GM23248 (cell line): Measurements from ENCODE around the gene CRY2. TPM values are rescaled to one million over a fixed set of nuclear protein-coding genes. Genes with fewer than 3 reads are reported as not detected.

Experiments
- DNase-seq: peaks from one replicate; pipeline ENCODE4 v3.0.0-alpha.2; 2015
- H2AFZ ChIP-seq: fragments of 200-600 bp; sonication (generic); 2 replicates; pipeline ENCODE4 v1.6.1; 2016; ENCODE audit warnings: antibody characterized with exemption
- H3F3A ChIP-seq: fragments of 200-600 bp; sonication (generic); 2 replicates; pipeline ENCODE4 v1.6.1; 2016; ENCODE audit warnings: mild to moderate bottlenecking, antibody characterized with exemption, mixed run types; ENCODE audit not compliant: insufficient read depth
- H3K27ac ChIP-seq: fragments of 200-600 bp; sonication (generic); 2 replicates; pipeline ENCODE4 v1.5.1; 2016; ENCODE audit warnings: mild to moderate bottlenecking
- H3K27me3 ChIP-seq: fragments of 200-600 bp; sonication (generic); replicated peaks from 2 replicates; pipeline ENCODE4 v1.6.1; 2016; ENCODE audit warnings: mild to moderate bottlenecking; ENCODE audit not compliant: insufficient read depth
- H3K36me3 ChIP-seq: fragments of 200-600 bp; sonication (generic); 2 replicates; pipeline ENCODE4 v1.6.1; 2016; ENCODE audit warnings: low read depth, mild to moderate bottlenecking
- H3K4me1 ChIP-seq: fragments of 200-600 bp; sonication (generic); 2 replicates; pipeline ENCODE4 v1.6.1; 2016; ENCODE audit warnings: mild to moderate bottlenecking; ENCODE audit not compliant: insufficient read depth
- H3K4me2 ChIP-seq: fragments of 200-600 bp; sonication (generic); one replicate; pipeline ENCODE4 v1.6.1; 2016; ENCODE audit warnings: mild to moderate bottlenecking; ENCODE audit not compliant: unreplicated experiment
- H3K4me3 ChIP-seq: fragments of 200-600 bp; sonication (generic); 2 replicates; pipeline ENCODE4 v1.5.1; 2016; ENCODE audit warnings: mild to moderate bottlenecking
- H3K79me2 ChIP-seq: fragments of 200-600 bp; sonication (generic); 2 replicates; pipeline ENCODE4 v1.6.1; 2016; ENCODE audit warnings: mild to moderate bottlenecking; ENCODE audit not compliant: insufficient read depth
- H3K9ac ChIP-seq: fragments of 200-600 bp; sonication (generic); 2 replicates; pipeline ENCODE4 v1.6.1; 2016; ENCODE audit warnings: mild to moderate bottlenecking
- H3K9me2 ChIP-seq: fragments of 200-600 bp; sonication (generic); 2 replicates; pipeline ENCODE4 v1.6.1; 2016; ENCODE audit warnings: mixed run types, mild to moderate bottlenecking, moderate library complexity; ENCODE audit not compliant: insufficient read depth
- H3K9me3 ChIP-seq: fragments of 200-600 bp; sonication (generic); one replicate; pipeline ENCODE4 v1.6.1; 2017; ENCODE audit warnings: low read depth
- H4K20me1 ChIP-seq: fragments of 200-600 bp; sonication (generic); 2 replicates; pipeline ENCODE4 v1.6.0; 2016; ENCODE audit not compliant: insufficient read depth
- EZH2 ChIP-seq: fragments of 200-600 bp; sonication (generic); IDR thresholded peaks from 2 replicates; pipeline ENCODE4 v1.6.1; 2018; ENCODE audit warnings: antibody characterized with exemption, mild to moderate bottlenecking; ENCODE audit not compliant: insufficient read depth, poor library complexity, severe bottlenecking
- EZH2phosphoT487 ChIP-seq: fragments of 200-600 bp; sonication (generic); IDR thresholded peaks from 2 replicates; pipeline ENCODE4 v1.6.1; 2018; ENCODE audit warnings: antibody characterized with exemption, moderate library complexity, mild to moderate bottlenecking, low read depth; ENCODE audit not compliant: insufficient read depth
- whole genome bisulfite sequencing, 2 experiments: methylation state at CpG; one replicate each; pipeline ENCODE4 v1.1.6; 2015 to 2017; ENCODE audit warnings: low lambda C conversion rate in 2 of 2, low coverage in 1 of 2; ENCODE audit errors: missing lambda C conversion rate in 2 of 2; 5-methylcytosine and 5-hydroxymethylcytosine counted together
- in situ Hi-C: fragments of 300-500 bp; cut with MboI; formaldehyde crosslinking; loops from 2 replicates; pipeline ENCODE4 v1.15.0; 2020
- polyA plus RNA-seq: library from polyadenylated mRNA; unstranded; fragments of >200 nt; fragmentation: Nextera tagmentation; extraction: Ambion mirVana; gene quantifications from 2 replicates; pipeline ENCODE4 v1.2.1, GENCODE V29; 2016
- total RNA-seq: library from RNA; depleted of rRNA; stranded (reverse); fragments of >200 nt; shearing (Covaris generic); gene quantifications from 2 replicates; pipeline ENCODE4 v1.2.3, GENCODE V29; 2014; rRNA removed

The CRY2 gene
- total RNA-seq (10.3 and 10.7 TPM in 2 replicates), polyA plus RNA-seq (7.6 and 8.3 TPM in 2 replicates)

DNA sequence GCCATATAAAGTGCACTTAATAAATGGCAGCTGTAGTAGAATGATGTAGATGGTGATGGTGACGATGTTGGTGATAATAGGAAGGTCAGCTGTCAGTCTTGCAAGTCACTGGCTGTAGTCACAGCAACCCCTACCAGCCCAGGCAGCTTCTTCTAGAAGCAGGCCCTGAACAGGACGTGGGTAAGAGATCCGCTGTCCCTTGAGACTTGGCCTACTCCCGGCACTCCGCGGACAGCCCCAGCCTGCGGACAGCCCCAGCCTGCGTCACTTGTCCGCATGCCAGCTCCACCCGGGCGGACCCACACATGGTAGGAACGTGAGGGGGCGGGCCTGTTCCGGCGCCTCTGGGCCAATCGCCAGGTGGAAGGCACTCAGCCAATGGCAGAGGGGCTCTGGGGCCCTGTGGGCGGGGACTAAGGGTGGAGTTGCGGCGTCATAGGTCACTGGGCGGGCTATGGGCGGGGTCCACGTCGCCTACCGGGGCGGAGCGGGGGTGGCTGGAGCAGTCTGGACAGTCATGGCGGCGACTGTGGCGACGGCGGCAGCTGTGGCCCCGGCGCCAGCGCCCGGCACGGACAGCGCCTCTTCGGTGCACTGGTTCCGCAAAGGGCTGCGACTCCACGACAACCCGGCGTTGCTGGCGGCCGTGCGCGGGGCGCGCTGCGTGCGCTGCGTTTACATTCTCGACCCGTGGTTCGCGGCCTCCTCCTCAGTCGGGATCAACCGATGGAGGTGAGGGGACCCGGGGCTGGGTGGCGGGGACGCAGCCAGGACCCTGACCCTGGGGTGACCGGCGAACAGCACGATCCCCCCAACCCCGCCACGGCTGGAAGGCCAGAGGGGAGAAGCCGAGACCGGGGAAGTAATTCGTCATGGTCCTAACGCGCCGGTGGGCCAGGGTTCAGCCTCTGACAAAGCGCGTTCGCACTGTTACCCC is at the start of gene CRY2:
TSS of gene CRY2 (plus strand) at position 502 of the 937 bp plus-strand sequence. CDS start at position 518, 16 bp downstream.
- Histone ChIP-seq H3K4me1 (peaks cover 23% of the 10 kb centered on the region), H3K9me2 (no peaks in the 10 kb centered on the region), H3K9ac (peak within 1 kb of the TSS; percentile 99), H3K9me3 (no peaks in the 10 kb centered on the region), H3K27me3 (no peaks in the 10 kb centered on the region), H3K79me2 (peaks cover 45% of the 10 kb centered on the region), H2AFZ (peak within 1 kb of the TSS; percentile 64), H4K20me1 (no peaks in the 10 kb centered on the region), H3K27ac (peak within 1 kb of the TSS; percentile 96), H3F3A (peaks cover 11% of the 10 kb centered on the region), H3K36me3 (no peaks in the 10 kb centered on the region), H3K4me2 (peak within 1 kb of the TSS; percentile 88), H3K4me3 (peak within 1 kb of the TSS; percentile 91)
- TF ChIP-seq EZH2phosphoT487 = no peak
- no peak for TF ChIP-seq EZH2
- 1 to 2% methylated on average over 45 to 69 of the region's 75 CpGs for WGBS, 2 experiments
- in situ Hi-C loops = loop anchor here (10.0 kb wide), 1 partner anchor 58 kb away; the partner anchor contains the start of gene FREY1
- peak; percentile 98 for DNase-seq

DNA sequence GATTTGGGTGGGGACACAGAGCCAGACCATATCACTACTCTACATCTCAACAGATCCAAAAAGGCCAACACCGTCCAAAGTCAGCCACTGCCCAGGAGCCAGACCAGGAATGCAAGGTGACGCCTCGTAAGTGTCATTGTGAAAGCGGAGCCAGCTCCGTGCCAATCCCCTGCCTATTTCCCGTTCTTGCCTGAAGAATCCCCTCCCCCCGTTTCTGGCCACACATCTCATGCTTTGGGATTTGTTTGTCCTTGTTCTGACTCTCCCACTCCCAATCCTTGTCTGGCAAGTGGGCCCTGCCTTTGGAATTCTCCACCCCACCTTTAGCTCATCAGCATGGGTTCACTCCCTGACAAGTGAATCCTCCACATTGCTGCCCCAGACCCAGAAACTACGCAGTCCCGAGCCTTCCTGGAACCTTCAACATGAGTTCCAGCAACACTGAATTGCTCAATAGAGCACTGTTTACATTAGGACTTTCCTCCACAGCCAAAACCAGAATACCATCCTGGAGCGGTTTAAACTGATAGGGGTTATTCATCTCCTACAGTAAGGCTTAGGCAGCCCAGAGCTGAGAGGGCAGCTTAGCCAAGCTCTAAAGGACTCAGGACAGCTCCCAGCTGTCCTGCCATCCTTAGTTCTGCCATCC is 48.4 kb upstream of the CRY2 start:
- in situ Hi-C loops = loop anchor here (25.0 kb wide), 1 partner anchor 862 kb away; no protein-coding TSS in a partner anchor
- TF ChIP-seq EZH2 (no peak), EZH2phosphoT487 (no peak)
- H3K36me3 ChIP-seq = no peaks in the 10 kb centered on the region
- no peak for DNase-seq
- no peak overlapping the region for H3K4me2 ChIP-seq
- no peak overlapping the region for H3K27ac ChIP-seq
- H2AFZ ChIP-seq = no peak overlapping the region
- H4K20me1 ChIP-seq = no peaks in the 10 kb centered on the region
- H3F3A ChIP-seq = no peaks in the 10 kb centered on the region
- H3K9ac ChIP-seq = no peak overlapping the region
- 63 to 65% methylated on average over 10 of the region's 10 CpGs for WGBS, 2 experiments
- no peaks in the 10 kb centered on the region for H3K9me2 ChIP-seq
- 0 out of 2 replicates have a peak, but pooled peaks cover 5% of the 10 kb centered on the region for H3K27me3 ChIP-seq
- H3K79me2 ChIP-seq = no peaks in the 10 kb centered on the region
- no peaks in the 10 kb centered on the region for H3K9me3 ChIP-seq
- no peak overlapping the region for H3K4me3 ChIP-seq
- H3K4me1 ChIP-seq = no peaks in the 10 kb centered on the region

GRCh38 chr11:45799562-45799961 is 47.7 kb upstream of the CRY2 start:
- no peaks in the 10 kb centered on the region for H4K20me1 ChIP-seq
- no peaks in the 10 kb centered on the region for H3K79me2 ChIP-seq
- H3K9ac ChIP-seq = no peak overlapping the region
- no peak for TF ChIP-seq EZH2phosphoT487
- TF ChIP-seq EZH2 = no peak
- no peaks in the 10 kb centered on the region for H3K4me1 ChIP-seq
- H2AFZ ChIP-seq = no peak overlapping the region
- DNase-seq = no peak
- no peaks in the 10 kb centered on the region for H3F3A ChIP-seq
- WGBS, 2 experiments = 90 to 92% methylated on average over 3 of the region's 3 CpGs
- no peaks in the 10 kb centered on the region for H3K9me3 ChIP-seq
- no peaks in the 10 kb centered on the region for H3K36me3 ChIP-seq
- in situ Hi-C loops = loop anchor here (25.0 kb wide), 1 partner anchor 862 kb away; no protein-coding TSS in a partner anchor
- H3K27ac ChIP-seq = no peak overlapping the region
- no peaks in the 10 kb centered on the region for H3K9me2 ChIP-seq
- no peak overlapping the region for H3K4me3 ChIP-seq
- 0 out of 2 replicates have a peak, but pooled peaks cover 5% of the 10 kb centered on the region for H3K27me3 ChIP-seq
- H3K4me2 ChIP-seq = no peak overlapping the region

DNA sequence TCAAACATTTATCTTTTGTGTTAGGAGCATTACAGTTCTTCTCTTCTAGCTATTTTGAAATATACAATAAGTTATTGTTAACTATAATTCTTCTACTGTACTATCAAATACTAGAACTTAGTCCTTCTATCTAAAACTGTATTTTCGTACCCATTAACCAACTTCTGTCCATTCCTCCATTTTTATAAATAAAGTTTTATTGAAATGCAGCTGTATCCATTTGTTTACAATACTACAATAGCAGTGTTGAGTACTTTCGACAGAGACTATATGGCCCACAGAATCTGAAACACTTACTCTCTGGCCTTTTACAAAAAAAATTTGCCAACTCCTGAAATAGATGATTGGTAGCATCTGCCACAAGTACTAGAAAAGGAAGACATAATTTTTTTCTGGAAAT is 47.0 kb upstream of the CRY2 start:
- WGBS, 2 experiments = 28 to 51% methylated on average over 2 of the region's 2 CpGs
- H3K4me1 ChIP-seq = no peaks in the 10 kb centered on the region
- in situ Hi-C loops = no loop called here
- H3K79me2 ChIP-seq = peaks cover under 1% of the 10 kb centered on the region
- no peaks in the 10 kb centered on the region for H3K36me3 ChIP-seq
- H2AFZ ChIP-seq = no peak overlapping the region
- H3K9me3 ChIP-seq = no peaks in the 10 kb centered on the region
- H3K9ac ChIP-seq = no peak overlapping the region
- H4K20me1 ChIP-seq = no peaks in the 10 kb centered on the region
- no peak overlapping the region for H3K4me3 ChIP-seq
- H3F3A ChIP-seq = no peaks in the 10 kb centered on the region
- 0 out of 2 replicates have a peak, but pooled peaks cover 5% of the 10 kb centered on the region for H3K27me3 ChIP-seq
- no peaks in the 10 kb centered on the region for H3K9me2 ChIP-seq
- no peak overlapping the region for H3K27ac ChIP-seq
- H3K4me2 ChIP-seq = no peak overlapping the region
- no peak for TF ChIP-seq EZH2phosphoT487
- TF ChIP-seq EZH2 = no peak
- DNase-seq = no peak
